Middle frontal gyrus (tissue), 1 donor: ENCODE data around the gene DOK6.
"Not testable (repeated sequence)": the region's sequence is repeated elsewhere in the genome, so short reads cannot be mapped to it uniquely, and the experiment has no call there.

Source experiments
- DNase-seq: peaks from one replicate; pipeline ENCODE4 v3.0.0-alpha.2; 2015; ENCODE audit warnings: low spot score; ENCODE audit errors: extremely low spot score

Gene DOK6

DNA sequence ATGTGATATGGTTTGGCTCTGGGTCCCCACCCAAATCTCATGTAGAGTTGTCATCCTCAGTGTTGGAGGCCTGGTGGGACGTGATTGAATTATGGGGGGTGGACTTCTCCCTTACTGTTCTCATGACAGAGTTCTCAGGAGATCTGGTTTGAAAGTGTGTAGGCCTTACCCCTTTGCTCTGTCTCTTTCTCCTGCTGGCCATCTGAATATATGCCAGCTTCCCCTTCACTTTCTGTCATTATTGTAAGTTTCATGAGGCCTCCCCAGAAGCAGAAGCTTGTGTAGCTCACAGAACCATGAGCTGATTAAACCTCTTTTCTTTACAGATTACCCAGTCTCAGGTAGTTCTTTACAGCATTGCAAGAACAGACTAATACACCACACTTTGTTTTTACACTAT lies 222.3 kb downstream of the DOK6 start:
- no peak for DNase-seq

DNA sequence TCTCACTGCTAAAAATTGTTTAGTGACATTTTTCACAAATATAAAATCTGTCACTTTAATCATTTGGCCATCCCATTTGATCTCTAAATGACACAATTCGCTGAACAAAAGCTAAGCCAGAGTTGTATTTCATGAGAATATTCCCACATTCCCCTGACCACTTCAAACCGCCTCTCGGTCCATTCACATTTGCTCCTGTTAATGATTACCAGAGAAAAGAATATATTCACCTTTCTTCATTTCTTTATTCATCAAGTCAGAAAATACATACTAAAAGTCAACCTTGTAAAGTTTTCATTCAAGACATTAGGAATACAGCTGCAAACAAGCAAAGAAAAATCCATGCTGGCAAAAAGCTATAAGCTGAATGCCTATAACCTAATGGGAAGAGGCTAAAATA lies 225.5 kb downstream of the DOK6 start:
- DNase-seq: no peak

DNA sequence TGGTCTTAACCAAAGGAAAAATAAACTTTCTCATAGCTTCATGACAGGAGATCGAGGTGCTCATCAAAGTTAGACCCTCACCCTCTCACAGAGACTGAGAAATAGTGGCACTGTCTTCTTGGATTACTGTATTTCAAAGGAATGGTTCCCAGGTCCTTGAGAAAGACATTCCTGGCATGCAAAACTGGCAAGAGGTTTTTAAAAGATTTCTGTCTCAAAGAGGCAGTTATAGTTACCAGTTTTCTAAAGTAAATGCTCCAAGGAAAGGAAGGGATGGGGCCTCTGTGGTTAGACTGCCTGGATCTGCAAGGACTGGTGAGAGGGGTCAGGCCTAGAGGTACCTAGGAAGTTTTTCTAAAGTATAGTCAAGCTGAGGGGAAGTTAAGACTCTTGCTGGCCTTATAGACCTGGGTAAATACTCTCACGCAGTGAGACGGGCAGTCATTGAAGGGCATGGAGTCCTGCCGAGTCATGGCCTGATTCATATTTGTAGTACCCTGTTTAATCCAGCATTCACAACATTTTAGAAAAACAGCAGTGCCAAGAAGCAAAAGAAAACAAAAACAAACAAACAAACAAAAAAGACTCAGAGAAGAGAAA lies 226.1 kb downstream of the DOK6 start:
- no peak for DNase-seq

DNA sequence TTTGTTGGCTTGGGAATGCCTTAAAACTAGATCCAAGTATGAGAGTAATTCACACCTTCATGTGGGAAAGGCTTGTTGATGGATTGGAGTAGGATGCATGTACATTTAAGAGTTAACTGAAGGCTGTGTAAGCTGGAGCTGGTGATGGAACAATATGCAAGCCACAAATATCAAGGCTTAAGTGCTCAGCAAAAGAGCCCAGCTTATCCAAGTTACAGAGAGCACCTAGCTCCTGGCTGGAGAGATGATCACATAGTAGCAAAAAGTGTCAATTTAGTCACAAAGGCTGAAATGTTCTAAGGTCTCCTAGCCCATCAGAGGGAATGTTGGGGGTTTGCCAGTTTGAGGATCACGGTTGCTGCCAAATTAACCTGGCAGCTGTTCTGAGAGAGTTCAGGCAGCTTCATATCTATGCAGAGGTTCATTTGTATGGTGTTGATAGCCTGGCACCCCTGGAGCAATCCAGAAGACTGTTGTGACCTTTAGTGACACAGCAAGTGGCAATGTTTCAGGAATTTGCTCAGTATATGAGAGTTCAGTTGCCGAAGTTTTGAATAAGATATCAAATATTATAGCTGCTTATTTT lies 228.2 kb downstream of the DOK6 start:
- no peak for DNase-seq

DNA sequence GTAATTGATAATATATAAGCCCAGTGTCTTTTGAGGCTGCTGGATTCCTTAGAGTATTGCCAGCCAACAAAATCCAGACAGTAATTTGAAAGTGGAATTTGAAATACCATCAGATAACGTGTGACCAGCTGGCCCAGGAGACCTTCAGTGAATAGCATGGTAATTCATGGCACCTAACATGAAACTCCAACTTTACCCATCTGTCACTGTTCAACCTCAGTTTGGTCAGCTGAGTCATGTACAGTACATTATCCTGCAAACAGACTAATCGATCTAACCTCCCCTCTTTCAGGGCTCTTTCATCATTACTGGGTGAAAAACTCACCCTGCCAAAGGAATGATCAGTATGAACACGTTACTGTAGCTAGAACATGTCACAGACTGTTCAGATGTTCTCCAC lies 230.6 kb downstream of the DOK6 start:
- DNase-seq: no peak

DNA sequence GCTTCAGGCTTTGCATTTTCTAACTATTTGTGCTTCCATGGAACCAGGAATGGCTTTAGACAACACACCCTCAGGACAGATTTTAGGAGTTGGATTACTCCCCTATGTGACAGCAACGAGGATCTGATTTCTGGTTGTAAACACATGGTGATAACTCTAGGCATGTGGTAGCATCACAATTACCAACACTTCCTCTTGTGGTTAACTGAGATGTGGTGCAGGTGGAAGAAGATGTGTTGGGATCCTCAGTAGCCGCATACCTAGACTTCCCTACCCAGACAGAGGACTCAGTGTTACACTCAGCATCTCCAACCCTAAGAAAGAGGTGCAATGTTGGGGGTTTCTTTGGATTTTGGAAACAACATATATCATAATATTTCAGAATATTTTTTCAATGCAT lies 234.8 kb downstream of the DOK6 start:
- DNase-seq: no peak

DNA sequence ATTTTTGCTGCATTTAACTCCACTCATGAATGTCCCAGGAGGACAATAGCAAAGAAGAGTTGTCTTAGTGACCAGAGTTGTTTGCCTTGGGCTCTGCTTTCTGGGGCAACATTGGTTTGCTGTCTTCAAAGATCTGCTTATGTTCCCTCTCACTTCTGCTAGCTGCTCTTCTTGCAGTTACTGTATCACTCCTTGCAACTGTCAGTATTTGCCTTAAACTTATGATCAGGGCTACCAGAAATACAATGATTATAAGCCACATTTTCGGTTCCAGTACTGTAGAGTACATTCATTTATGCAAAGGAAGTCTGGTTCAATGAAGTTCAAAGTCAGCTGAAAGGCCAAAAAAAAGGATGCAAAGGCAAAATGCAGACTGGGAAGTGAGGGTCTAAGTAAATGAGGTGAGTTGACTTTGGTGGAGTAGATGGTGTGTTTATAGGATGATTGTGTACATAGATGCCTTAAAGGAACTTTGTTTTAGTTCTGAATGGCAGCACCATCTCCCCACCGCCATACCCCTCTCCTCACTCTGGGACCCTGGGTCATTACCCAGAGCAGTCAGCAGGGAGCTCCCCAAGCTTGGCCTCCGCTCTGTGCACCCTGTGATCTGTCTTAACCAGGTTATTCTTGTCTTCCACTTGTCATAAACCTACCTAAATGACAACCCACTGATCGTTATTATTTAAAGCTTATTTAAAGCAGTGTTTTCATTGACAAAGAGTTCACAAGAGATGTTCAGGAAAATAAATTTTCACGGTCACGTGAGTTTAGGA lies 236.0 kb downstream of the DOK6 start:
- no peak for DNase-seq

DNA sequence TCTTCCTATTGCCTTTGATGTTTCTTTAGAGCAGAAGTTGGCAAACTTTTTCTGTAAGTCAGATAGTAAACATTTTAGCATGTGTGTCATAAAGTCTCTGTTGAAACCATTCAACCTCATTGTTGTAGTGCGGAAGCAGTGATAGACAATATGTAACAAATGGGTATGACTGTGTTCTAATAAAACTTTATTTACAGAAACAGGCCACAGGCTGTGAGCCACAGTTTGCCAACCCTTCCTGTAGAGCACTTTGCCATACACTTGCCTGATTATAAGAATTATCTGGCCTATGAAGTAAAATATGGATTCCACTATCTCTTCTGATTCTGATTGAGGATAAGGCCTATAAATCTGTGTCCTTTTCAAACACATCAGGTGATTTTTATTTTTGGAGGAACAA lies 237.4 kb downstream of the DOK6 start:
- DNase-seq: no peak

DNA sequence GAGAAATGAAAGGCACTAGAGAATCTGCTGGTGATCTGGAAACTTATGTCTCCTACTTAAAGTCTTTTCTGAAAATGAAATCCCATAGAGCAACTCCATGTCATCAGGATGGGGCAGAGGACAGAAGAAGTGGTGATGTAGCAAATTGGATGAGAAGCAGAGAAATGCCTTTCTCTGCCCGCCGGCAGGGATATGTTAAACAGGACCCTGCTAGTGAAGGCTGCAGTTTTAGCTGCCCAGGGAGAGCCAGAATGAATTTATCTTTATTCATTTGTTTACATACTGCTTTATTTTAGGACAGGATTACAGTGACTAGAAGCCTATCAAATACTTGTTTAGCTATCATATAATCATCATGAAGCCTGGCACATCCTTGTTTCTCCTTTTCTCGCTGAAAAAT lies 247.0 kb downstream of the DOK6 start:
- DNase-seq: no peak

DNA sequence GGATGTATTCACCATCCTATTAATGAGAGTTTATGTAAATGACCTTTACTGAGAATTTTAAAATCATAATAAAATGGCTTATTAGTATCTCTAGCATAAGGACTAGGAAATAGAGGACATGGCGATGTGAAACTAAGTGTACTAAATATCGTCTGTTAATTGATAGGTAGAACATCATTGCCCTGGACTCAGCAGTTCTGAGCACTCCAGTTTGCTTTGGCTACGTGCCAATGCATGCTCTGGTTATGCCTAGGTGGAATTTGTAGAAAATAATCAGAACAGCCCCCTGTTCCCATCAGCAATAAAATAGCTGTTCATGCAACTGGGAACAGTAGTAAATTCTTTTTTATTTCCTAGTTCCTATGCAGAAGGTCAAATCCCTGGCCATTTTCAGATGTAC lies 247.8 kb downstream of the DOK6 start:
- DNase-seq: no peak

DNA sequence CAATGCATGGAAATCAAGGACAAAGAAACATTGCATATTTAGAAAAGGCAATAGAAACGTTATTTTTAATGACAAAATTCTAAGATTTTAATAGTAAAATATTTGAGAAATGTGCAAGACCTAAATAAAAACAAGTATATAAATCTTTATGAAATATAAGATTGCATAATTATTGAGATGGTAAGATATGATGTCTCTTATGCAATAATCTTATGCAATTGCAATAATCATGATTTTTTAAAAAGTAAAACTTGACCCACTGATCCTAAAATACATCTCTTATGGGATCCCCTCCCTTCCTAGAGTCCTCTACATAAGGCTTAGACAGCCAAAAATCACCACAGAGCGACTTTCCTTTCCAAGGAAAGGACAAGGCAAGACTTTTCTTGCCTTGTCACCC lies 249.0 kb downstream of the DOK6 start:
- no peak for DNase-seq

DNA sequence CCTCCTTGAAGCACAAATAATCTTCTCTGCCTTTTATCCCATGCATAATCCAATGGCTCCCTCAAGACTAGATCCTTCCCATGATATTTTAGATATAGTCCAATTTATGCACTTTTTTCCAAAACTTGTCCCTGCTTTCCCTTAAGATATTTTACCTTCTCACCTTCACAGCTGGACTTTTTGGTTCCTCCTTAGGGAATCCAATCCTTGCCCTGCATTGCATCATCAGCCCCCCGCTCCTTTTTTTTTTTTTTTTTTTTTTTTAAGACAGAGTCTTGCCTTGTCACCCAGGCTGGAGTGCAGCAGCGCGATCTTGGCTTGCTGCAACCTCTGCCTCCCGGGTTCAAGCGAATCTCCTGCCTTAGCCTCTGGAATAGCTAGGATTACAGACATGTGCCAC lies 250.6 kb downstream of the DOK6 start:
- DNase-seq: no peak

DNA sequence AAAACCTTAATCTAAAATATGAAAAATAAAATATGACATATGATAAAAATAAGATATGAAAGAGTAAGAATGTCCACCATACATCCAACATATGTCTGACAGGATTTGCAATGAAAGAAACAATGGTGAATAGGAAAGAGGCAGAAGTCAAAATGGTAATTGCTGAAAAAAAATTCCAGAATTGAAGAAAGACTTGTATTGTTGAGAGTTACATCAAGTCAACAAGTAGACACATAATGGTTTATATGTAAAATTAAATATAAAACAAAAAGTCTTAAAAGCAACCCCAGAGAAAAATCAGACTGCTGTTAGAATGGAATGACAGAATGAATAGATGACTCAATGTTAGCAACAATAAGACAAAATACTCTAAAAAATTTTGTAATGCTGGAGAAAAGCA lies 255.1 kb downstream of the DOK6 start:
- DNase-seq: no peak

DNA sequence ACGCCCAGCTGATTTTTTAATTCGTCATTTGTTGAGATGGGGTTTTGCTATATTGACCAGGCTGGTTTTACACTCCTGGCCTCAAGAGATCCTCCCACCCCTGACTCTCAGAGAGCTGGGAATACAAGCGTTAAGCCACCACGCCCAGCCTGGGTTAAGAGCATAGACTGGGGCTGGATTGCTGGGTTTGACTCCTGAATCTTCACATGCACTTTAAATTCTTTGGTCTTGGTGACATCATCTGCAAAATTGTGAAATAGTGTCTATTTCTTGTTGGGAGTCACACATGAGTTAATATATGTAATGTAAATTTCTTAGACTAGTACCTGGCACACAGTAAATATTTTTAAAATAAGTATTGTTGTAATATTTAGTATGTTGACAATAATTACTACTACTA lies 257.4 kb downstream of the DOK6 start:
- no peak for DNase-seq

DNA sequence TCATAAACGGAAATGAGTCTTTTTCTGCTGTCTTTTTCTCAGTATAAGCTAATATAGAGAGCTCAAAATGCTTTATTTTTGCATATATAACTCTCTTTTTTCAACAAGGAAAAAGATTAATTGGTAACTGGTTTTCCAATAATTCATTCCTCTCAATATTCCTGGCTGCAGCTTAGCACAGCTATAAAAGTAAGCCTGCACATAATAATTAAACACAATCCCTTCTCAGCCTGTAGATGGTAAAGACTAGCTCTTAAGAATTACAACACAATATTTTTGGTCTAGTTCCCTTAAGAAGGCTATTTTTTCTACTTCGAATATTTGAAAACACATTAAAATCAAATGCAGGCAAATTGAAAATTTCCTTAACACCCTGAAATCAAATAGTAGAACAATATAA lies 258.0 kb downstream of the DOK6 start:
- no peak for DNase-seq

DNA sequence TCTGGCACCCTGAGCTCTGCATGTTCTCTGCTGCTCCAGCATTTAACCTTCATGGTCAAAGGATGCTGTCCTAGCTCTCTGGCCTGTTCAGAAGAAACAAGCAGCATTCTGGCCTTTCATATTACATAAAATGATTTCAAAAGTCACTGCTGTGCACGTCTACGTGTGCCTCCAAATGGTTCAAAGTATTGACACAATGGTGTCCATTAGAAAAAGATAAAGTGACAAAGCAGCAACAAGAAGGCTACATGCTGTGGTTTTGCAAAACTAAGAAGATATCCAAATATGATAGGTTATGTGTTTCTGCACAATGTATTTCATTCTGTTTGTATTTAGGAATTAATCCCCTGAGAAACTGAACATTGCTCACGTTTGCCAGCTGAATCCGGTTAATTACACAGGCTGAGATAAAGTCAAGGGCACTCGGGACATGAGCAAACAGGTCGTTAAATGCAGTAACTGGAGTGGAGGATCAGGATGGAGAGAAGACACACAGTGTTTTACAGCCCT lies 258.5 kb downstream of the DOK6 start:
- DNase-seq: no peak

DNA sequence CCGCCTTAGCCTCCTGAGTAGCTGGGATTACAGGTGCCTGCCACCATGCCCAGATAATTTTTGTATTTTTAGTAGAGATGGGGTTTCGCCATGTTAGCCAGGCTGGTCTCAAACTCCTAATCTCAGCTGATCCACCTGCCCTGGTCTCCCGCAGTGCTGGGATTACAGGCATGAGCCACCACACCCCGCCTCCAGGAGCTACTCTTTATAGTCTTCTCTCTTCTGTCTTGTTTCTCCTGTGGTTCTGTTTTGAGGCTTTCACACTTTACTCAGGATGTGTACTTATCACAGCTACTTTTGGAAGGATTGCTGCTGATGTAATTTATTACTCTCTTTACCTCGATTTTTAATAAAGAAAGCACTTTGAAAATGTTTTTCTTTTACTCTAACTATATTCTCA lies 261.4 kb downstream of the DOK6 start:
- not testable (repeated sequence) for DNase-seq

DNA sequence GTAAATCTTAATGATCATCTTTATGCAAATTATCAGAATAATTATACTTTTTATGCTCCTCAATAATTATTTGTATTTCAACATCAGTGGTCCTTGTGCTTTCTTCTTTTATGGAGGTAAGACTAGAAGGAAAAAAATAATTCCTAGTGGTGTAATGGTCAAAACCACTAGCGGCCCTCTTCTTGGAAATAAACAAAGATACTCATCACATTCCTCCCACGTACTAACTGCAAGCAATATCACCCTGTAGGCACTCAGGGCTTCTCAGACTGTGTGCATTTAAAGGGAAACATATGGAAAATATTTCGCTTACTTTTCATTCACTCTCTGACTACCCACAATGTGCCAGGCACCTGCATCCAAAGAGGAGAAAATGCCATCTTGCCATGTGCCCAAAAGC lies 263.7 kb downstream of the DOK6 start:
- DNase-seq: no peak

DNA sequence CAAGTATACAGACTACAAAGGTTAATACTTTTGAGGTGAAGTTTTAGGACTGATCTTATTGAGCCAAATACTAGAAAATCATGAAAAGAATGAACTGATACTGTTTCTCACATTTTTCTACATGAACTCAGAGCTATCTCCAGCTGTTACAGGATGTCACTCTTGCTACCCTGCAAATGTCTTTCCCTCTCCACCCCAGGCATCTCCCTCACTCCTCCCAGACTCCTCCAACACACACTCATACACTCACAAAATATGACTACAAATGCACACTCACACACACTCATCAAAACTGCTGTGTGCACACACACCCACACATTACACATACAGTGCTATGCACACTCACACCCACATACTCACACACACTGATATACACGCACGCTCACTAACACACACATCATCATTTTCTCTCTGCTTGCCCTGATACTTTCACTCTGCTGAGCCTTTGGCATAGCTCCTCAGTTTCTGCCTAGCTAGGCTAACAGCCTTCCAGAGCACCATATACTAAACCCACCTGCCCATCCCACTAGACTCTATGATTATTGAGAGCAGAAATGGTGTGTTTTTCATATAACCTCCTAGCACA lies 273.7 kb downstream of the DOK6 start:
- DNase-seq: no peak

DNA sequence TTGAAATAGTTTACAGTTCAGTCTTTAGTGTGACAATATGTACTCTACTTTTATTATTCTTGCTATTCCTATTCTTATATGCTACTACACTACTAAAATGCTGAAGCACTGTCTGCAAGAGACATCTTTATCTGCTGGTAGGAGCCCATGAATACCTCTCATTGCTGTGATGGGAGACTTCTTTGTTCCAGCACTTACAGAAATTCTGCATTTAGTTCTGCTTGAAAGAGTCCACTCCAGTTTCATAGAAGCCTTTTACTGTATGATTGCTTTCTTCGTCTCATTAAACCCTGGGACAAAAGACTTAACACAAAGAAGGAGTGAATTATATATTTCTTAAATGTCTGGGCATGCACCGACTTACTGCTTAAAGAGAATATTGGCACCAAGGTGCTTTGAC lies 274.3 kb downstream of the DOK6 start:
- no peak for DNase-seq

DNA sequence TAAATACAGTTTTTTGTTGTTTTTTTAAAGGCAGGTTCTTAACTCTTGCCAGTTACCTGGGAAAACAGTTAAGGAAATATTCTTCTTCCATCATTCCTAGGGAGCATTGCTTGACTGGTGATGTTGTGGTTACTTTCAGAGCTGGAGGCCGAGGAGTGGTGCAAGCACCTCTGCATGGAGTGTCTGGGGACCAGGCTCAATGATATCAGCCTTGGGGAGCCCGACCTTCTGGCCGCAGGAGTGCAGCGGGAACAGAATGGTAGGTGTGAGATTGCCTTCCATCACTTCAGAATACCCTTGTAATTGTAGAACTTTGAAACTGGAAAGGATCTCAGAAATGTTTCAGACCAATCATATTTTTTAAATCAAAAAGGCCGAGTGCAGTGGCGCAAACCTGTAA lies 276.9 kb downstream of the DOK6 start:
- no peak for DNase-seq

DNA sequence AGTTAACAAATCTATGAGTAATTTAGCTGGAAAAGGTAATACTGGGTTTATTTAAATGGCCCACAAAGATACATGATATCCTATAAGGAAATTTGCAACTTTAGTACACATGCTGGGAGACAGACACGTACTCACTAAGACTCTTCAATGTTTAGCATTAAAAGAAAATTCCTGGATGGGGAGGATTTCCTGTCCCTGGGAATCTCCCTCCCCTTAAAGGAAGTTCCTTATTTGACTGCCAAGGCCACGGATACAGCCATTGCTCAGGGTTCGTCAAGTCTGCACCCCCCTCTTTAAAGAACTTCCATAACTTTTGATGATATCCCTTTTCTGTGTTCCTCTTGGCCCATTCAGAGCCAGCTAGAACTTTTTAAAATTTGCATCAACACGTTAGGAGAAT lies 279.4 kb downstream of the DOK6 start:
- no peak for DNase-seq
